GM18499 (cell line): ENCODE data around the gene CPN1.
A peak's percentile ranks its signal among the peaks of the same experiment; 100 is the strongest.
"Not testable (repeated sequence)": the region's sequence is repeated elsewhere in the genome, so short reads cannot be mapped to it uniquely, and the experiment has no call there.

Source experiments
- ATAC-seq: cut with Tn5 transposase; IDR thresholded peaks from one replicate; pipeline ENCODE4 v1.9.1; 2021; ENCODE audit warnings: moderate number of reproducible peaks; ENCODE audit not compliant: insufficient read depth, unreplicated experiment

CPN1 gene

GRCh38 chr10:100033766-100034418, 47.8 kb downstream of the CPN1 start:
- no peak for ATAC-seq

- ATAC-seq: no peak
These were observed 54.3 kb downstream of the CPN1 start for GRCh38 chr10:100027416-100027815.

- no peak for ATAC-seq
These were observed 56.1 kb downstream of the CPN1 start for GRCh38 chr10:100025576-100025975.

- no peak for ATAC-seq
These were observed 56.9 kb downstream of the CPN1 start for GRCh38 chr10:100024748-100025147.

GRCh38 chr10:100022403-100022802, 59.3 kb downstream of the CPN1 start:
- no peak for ATAC-seq

- ATAC-seq: no peak
These were observed 60.3 kb downstream of the CPN1 start for GRCh38 chr10:100021322-100021721.

GRCh38 chr10:100020886-100021253, 60.8 kb downstream of the CPN1 start:
- ATAC-seq: no peak

- no peak for ATAC-seq
These were observed 61.4 kb downstream of the CPN1 start for GRCh38 chr10:100020142-100020885.

GRCh38 chr10:100019787-100020141, 61.9 kb downstream of the CPN1 start:
- ATAC-seq: no peak

- ATAC-seq: peak; percentile 54
These were observed 67.5 kb downstream of the CPN1 start for GRCh38 chr10:100014071-100014762.

- ATAC-seq: no peak
These were observed 68.0 kb downstream of the CPN1 start for GRCh38 chr10:100013621-100014020.

- ATAC-seq: not testable (repeated sequence)
These were observed 69.8 kb downstream of the CPN1 start for GRCh38 chr10:100011906-100012305.

- ATAC-seq: no peak
These were observed 71.6 kb downstream of the CPN1 start, which contains the start of gene DNMBP for GRCh38 chr10:100009793-100010676. Gene DNMBP, minus strand, starts transcription at chr10:100009947. Its CDS starts 37,823 bp downstream, at chr10:99972124.

- no peak for ATAC-seq
These were observed 72.3 kb downstream of the CPN1 start for GRCh38 chr10:100009283-100009792.

GRCh38 chr10:100008708-100009282, 72.9 kb downstream of the CPN1 start:
- ATAC-seq: no peak

GRCh38 chr10:100008142-100008522, 73.5 kb downstream of the CPN1 start:
- no peak for ATAC-seq

GRCh38 chr10:100007231-100008141, 74.2 kb downstream of the CPN1 start:
- no peak for ATAC-seq

GRCh38 chr10:100006243-100006886, 75.3 kb downstream of the CPN1 start:
- no peak for ATAC-seq
